ENCODE measurements around the gene OSBPL8.

Gene OSBPL8, protein sequence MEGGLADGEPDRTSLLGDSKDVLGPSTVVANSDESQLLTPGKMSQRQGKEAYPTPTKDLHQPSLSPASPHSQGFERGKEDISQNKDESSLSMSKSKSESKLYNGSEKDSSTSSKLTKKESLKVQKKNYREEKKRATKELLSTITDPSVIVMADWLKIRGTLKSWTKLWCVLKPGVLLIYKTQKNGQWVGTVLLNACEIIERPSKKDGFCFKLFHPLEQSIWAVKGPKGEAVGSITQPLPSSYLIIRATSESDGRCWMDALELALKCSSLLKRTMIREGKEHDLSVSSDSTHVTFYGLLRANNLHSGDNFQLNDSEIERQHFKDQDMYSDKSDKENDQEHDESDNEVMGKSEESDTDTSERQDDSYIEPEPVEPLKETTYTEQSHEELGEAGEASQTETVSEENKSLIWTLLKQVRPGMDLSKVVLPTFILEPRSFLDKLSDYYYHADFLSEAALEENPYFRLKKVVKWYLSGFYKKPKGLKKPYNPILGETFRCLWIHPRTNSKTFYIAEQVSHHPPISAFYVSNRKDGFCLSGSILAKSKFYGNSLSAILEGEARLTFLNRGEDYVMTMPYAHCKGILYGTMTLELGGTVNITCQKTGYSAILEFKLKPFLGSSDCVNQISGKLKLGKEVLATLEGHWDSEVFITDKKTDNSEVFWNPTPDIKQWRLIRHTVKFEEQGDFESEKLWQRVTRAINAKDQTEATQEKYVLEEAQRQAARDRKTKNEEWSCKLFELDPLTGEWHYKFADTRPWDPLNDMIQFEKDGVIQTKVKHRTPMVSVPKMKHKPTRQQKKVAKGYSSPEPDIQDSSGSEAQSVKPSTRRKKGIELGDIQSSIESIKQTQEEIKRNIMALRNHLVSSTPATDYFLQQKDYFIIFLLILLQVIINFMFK

DNA sequence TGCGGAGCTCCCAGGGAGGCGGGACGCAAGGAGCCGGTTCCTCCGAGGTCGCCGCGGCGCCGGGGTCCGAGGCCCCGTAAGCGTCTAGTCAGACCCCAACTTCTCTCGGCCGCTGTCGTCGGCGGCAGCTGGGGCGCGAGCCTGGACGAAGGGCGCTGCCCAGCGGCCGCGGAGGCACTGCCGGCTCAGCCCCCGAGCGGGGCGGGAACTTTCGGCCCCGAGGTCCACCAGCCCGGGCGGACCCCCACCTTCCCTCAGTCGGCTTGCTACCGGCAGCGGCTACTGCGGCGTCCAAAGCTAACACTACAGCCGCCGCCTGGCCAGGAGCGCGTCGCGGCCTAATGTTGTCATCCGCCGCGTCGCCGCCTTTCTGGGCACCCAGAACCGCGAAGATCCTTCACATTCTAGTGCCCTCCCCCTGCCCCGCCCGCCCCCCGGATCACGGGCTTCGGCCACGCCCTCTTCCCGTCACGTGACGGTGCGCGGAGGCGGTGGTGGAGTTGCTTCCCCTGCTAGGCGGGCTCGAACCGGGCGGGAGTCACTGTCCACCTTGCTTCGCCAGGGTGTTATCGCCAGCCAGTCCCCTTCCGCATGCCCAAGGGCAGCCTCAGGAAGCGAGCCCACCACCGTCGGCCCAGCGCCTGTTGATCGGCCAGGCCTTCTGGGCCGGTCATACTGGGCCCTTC is at the start of gene OSBPL8:
TSS of gene OSBPL8 (minus strand) at position 372 of the 686 bp plus-strand sequence. CDS start 72,220 bp downstream, outside the sequence.
- peak; percentile 95 to 98 (median 97) for DNase-seq (ENCODE audit: low read depth in 3 of 3)

DNA sequence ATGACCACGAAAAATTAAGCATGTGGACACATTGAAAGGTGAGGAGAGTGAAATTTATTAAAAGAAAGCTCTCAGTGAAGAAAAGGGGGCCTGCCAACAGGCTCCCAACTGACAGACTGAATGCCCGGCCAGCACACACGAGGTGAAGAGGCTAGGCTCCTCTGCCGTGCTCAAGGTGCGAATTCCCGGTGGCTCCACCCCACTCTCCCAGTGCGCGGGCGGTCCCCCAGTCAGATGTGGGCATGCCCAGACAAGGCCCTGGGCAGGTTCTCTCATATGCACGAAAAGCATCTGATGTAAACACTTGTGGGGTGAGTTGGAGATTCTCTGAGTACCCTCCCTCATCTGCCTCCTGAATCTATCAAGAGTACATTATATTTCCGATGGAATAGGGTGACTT is 48.5 kb upstream of the OSBPL8 start:
- no peak for DNase-seq (ENCODE audit: low read depth in 3 of 3)

DNA sequence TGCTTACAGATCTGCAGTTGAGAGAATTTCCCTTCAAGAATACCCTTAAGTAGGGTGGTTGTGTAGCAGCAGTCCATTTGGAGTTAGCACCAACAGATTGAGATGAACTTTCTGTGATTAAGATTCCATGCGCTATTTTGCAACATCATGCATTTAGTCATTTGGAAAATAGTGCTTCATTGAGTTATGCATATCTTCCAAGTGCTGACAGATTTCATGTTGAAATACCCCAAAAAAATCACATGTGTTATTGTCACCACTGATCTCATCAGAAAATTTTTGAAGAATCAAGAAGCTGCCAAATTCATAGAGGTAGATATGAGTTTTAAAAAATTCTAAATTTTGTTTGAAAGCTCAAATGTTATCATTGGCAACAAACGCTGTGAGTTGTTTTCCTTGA is 35.5 kb upstream of the OSBPL8 start:
- no peak for DNase-seq (ENCODE audit: low read depth in 3 of 3)

DNA sequence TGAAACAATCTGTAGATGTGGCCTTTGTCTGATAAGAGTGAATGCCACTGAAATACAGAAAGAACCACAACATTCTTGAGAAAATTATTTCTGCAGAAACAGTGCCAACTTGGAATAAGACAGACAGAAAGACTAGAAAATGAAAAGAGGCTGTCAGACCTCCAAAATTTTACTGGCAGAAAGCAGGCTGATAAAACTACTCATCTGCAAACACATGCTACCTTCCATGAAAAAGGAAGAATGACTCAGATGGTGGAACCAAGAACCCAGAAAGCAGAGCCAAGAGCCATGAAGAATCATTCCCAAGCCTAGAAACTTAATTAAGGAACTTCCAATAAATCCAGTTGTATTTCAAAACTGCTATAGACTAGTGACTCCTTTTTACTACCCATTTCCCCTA is 31.9 kb upstream of the OSBPL8 start:
- DNase-seq (ENCODE audit: low read depth in 3 of 3), result no peak

DNA sequence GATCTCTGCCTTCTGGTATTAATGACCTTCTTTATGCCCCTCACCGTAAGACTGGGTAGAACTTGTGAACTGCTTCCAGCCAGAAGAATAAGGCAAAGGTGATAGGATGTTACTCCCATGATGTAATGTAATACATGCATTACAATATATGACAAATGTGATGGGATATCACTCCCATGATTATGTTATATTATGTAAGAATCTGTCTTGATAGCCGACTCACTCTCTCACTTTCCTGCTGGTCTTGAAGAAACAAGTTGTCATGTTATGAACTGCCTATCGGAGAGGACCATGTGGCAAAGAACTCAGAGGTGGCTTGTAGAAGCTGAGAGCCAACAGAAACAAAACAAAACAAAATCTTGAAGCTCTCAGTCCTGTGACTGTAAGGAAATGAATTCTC is 30.6 kb upstream of the OSBPL8 start:
- DNase-seq (ENCODE audit: low read depth in 3 of 3), result no peak

DNA sequence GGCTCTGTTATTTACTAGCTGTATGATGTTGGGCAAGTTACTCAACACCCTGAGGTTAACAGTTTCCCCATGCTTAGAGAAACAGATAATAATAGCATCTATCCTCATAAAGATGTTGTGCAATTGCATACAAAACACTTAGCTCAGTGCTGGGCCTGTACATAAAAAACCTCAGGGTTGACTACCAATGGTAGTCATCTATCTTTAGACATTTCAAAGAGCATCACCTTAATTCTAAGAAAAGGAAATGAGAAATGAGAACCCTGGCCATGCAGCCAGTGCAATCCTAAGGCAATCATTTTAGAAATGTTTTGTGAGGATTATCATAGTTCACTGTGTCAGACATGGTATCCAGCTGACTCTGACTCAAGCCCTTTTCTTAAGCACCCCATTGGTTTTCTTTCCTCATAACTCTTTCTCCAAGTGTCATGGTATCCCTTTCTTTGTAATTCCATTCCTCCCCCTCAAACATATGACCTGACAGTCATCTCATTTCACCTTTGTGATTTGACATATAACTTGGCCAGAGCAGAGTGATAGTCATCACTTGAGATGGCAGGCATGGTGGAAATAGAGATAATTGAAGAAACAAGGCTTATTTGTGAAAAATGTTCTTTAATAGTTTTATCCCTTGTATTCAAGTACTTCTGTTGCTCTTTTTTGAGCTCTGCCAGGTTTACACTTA is 29.5 kb upstream of the OSBPL8 start:
- DNase-seq (ENCODE audit: low read depth in 3 of 3), result no peak

DNA sequence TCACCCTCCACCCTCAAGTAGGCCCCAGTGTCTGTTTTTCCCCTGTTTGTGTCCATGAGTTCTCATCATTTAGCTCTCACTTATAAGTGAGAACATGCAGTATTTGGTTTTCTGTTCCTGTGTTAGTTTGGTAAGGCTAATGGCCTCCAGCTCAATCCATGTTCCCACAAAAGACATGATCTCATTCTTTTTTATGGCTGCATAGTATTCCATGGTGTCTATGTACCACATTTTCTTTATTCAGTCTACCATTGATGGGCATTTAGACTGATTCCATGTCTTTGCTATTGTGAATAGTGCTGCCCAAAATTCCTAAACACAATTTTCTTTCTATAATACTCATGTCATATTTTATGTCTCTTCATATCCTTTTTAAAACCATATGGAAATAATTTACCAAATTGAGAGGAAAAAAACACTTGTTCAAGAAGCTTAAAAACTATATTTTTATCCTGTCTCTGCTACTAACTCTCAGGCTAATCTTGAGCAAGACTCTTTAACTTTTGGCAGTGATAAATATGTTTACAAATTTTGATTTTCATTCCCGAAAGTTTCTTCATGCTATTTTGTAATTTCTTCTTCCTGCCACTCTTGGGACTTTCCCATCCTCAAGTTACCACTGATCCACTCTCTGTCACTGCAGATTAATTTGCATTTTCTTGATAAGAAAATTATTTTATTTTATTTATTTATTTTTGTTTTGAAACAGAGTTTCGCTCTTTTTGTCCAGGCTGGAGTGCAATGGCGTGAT is 28.0 kb upstream of the OSBPL8 start:
- DNase-seq (ENCODE audit: low read depth in 3 of 3), result no peak

DNA sequence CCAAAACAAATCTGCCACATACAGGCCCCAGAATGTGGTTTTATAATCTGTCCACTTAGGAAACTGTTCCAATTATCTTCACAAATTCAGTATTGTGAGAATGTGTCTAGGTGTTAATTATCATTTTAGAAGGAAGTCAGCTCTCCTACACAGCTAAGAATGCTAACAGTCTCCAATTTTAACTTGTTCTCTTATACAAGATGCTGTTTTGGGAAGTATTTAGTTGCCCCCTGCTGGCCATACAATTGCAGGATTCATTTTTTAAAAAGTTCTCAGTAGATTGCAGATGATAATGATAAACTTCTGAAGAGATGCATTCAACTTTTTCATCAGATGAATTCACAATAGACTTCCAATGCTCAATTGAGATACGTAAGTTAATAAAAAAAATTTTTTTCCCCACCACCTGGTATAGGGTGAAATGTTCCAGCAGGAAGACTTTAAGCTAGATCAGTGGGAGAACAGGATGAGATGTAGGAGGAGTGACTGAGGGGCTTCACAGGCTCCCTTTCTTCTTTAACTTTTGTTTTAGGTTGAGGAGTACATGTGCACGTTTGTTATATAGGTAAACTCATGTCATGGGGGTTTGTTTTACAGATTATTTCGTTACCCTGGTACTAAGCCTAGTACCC is 27.3 kb upstream of the OSBPL8 start:
- DNase-seq (ENCODE audit: low read depth in 3 of 3), result peak in 1 of 3 experiments; percentile 7

DNA sequence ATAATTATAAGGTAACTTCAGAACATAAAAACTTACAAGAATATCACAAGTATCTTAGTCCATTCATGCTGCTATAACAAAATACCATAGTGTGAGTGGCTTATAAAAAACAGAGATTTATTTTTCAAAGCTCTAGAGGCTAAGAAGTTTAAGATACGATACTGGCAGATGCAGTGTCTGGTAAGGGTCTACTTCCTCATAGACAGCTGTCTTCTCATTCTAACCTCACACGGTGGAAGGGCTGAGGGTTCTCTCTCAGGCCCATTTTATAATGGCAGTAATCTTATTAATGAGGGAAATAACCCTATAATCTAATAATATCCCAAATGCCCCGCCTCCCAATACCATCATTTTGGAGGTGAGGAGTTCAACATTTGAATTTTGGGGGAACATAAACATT is 23.7 kb upstream of the OSBPL8 start:
- DNase-seq (ENCODE audit: low read depth in 3 of 3), result no peak

DNA sequence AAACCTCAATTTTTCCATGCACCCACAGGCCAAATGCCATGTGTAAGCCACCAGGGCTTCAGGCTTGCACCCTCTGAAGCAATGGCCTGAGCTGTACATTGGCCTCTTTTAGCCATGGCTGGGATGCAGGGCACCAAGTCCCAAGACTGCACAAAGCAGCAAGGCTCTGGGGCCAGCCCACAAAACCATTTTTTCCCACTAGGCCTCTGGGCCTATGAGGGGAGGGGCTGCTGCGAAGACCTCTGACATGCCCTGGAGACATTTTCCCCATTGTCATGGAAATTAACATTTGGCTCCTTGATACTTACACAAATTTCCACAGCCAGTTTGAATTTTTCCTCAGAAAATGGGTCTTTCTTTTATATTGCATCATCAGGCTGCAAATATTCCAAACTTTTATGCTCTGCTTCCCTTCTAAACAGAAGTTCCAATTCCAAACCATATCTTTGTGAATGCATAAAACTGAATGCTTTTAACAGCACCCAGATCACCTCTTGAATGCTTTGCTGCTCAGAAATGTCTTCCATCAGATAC is 14.3 kb upstream of the OSBPL8 start:
- DNase-seq (ENCODE audit: low read depth in 3 of 3), result no peak

DNA sequence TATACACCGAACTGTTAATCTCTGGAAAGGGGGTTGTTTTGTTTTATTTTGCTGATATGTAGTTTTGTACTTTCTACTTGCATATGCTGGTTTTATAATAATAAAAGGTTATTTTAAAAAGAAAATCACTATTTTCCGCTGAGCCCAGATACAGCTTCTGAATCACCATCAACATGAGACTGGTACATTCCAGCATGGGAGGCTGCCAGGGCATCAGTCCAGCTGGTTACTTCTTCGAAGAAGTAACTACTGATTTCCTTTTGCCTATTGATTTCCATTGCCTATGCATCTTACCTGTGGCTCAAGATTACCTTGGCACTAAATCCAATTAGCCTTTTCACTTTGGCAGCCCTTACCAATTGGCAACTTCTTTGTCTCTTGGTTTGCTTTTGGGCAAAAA is 11.7 kb upstream of the OSBPL8 start:
- no peak for DNase-seq (ENCODE audit: low read depth in 3 of 3)

DNA sequence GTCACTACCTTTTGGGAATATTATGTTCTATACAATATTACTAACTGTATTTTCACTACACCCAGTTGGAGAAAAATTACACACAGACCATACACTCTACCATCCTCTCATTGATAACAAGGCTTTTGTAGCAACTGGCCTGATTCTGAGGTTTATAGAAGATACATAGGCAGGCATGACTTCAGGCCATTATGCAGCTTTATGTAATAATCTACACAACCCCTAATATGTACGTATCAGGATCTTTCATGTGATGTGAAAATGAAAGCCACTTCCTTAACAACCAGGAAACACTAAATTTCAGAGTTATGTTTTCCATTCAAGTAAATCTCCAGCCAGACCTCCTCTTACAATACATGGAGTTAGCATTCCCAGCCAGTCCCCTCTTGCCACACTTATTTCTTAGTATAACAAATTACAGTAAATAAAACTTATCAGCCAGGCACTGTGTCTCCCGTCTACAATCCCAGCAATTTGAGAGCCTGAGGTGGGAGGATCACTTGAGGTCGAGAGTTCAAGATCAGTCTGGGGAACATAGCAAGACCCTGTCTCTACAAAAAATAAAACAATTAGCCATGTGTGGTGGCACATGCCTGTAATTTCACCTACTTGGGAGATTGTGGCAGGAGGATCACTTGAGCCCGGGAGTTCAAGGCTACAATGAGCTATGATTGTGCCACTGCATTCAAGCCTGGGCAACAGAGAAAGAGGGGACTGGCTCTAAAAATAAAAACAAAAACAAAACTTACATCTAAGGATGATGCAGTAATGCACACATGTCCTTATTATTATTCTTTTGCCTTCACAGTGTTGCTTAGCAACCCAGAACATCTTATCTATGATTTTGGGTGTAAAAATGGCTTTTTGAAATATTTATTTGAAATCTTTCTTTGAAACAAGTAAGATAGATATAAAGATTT is 10.4 kb upstream of the OSBPL8 start:
- DNase-seq (ENCODE audit: low read depth in 3 of 3), result no peak

DNA sequence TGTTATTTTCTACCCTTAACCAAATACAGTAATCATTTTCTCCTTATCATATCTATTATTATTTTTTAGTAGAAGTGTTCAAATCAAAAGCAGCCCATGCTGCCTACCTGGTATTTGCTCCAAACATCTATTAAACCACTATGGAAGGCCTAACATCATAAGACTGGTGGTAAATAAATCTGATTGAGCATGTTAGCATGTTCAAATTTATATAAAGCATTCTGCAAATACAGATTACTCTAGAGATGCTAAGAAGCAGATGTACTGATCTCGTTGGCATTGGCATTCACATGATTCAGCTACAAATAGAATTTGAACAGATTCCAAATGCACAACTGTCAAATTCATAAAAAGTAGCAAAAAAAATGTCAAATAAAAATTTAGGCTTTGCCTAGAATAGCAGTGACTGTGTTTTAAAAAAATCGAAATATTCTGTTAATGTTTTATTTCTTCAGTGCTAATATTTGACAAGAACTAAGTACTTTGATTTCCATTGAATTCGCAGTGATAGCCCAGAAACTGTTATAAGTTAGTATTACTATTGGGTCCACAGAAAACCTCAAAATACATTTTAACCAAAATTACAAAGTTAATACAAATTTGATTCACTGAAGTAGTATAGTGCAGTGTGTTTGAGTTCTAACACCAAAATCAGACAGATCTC is 9.4 kb upstream of the OSBPL8 start:
- no peak for DNase-seq (ENCODE audit: low read depth in 3 of 3)

DNA sequence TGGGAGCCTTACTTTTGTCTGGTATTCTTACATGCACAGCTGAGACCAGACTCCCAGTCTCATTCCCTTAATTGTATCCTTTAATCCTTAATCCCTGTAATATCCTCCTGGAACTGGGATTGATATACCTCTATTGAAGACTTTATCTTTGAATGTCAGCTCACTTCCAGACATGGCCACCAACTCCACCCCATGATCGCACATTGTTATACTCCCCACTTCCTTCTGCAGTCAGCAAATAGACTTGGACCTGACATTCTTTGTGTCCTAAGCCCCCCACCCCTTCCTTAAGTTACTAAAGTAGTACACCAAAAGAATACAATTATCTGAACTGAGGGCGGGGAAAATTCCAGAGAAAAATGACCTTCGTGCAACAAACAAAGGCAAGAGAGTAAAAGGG is 8.6 kb upstream of the OSBPL8 start:
- DNase-seq (ENCODE audit: low read depth in 3 of 3), result no peak

DNA sequence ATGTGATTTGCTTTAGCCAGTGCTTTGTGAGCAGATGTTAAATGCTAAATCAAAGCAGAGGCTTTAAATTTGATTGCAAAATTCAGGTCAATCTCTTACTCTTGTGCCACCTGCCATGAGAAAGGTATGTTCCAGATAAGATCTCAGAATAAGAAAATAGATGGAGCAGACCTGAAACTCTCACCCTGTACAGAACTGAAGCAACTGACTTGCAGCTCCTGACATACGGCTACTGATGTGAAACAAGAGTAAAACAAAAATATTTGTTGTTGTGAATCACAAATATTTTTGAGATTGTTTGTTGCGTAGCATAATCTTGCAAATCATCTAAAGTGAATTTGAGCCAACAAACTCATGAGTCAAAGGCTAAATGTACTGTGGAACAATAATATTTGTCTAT is 3.5 kb upstream of the OSBPL8 start:
- no peak for DNase-seq (ENCODE audit: low read depth in 3 of 3)

DNA sequence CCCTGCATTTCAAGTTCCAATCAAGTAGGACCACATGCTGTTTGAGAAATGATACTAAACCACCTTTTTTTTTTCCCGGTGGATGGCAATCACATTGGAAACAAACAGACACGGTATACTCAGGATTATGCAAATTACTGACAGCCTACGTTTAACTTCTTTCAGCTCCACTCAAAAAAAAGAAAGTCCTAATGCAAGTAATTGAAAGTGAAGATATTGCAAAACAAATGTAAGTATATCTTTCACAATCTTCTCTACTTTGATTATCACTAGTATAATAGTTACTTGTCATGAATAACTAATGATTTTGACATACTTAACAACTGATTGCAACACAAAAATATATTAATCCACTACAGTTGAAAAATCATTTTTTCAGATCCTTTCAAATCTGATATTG is 2.6 kb upstream of the OSBPL8 start:
- no peak for DNase-seq (ENCODE audit: low read depth in 3 of 3)

DNA sequence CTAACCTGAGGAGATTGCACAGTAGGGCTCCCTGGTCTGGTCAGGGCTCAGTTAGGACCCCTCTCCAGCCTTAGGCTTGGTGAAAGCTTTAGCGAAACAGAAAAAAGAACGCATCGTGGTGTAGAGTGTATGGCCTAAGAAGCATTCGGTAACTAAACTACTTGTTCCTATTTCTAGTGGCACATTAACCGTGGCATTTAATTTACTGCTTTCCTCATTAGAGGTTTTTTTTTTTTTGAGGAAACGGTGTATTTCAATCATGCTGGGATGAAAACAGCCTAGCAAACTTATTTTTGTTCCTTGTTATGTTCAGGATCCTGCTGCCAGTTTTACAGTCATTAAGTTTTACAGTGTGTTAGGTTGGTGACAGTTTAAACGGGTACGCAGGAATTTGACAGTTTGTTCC is 518 bp upstream of the OSBPL8 start:
- DNase-seq (ENCODE audit: low read depth in 3 of 3), result no peak

DNA sequence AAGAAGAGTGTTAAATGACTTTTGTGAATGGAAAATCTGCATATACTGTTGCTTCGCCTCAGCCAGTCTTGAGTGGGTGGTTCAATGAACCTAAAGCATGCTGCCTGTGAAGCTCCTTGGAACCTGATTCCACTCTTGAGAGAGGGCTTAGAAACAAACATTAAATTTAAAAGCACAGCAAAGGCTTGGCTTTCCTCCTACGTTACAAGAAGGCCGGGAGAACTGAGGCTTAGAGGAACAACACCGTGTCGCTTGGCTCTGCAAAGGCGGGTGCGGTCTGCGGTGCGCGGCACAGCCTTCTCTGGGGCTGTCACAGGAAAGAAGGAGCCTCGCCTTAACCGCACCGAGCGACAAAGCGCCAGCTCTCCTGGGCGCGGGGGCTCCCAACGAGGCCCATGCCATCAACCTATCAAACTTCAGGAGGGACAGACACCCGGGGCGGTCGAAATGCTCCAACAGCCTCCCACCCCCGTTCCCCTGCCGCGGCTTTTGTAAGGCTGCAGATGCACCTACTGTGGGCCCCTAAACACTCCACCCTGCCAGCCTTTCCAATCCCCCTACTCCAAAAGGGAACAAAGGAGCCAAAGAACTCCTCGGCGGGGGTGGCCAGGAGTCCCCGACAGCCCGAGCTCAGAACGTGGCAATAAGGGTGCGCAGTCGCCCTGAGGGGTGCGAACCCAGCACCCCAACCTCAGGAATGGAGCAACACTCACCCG is 729 bp downstream of the OSBPL8 start:
- peak; percentile 44 to 51 (median 50) for DNase-seq (ENCODE audit: low read depth in 3 of 3)

Measured in stimulated activated CD4-positive, alpha-beta T cell treated with anti-CD3 and anti-CD28 coated beads, TNF-alpha, amount 100 ng/mL, for 4 hours (primary cell).